K562 (cell line): Measurements from ENCODE around the gene LPIN1. TPM values are rescaled to one million over a fixed set of nuclear protein-coding genes. Genes with fewer than 3 reads are reported as not detected.

Experiments used
- ATAC-seq: fragments of 200-7000 bp; cut with Tn5 transposase; 3 replicates; pipeline ENCODE4 v1.9.1; 2020; ENCODE audit warnings: moderate library complexity
- BruUV-seq: library from RNA; stranded (reverse); fragments of 400-500 nt; replicated peaks from 2 replicates; lab custom pipeline; 2021; lab: Mats Ljungman, UMichigan
- CTCF ChIA-PET: fragments of 300-600 bp; formaldehyde crosslinking; extraction: SDS; loops from one replicate; lab custom pipeline; 2021; ENCODE audit warnings: low intra/inter-chr PET ratio; lab: Yijun Ruan, JAX
- POLR2A ChIA-PET: fragments of 300-600, 350-650 bp; sonication (Branson Sonifier 250); formaldehyde crosslinking; extraction: SDS; loops from one replicate; lab custom pipeline; 2021; ENCODE audit warnings: antibody characterized with exemption, inconsistent platforms; lab: Yijun Ruan, JAX
- DNase-seq, 4 experiments: peaks; one replicate each; pipeline versions ENCODE4 v3.0.0 to v3.0.0-alpha.2; 2011 to 2018; ENCODE audit warnings: low spot score in 3 of 4, mixed read lengths in 3 of 4; ENCODE audit errors: extremely low read depth in 1 of 4
- FAIRE-seq: peaks from 2 replicates; lab custom pipeline; 2011; peaks lifted over from hg19 to GRCh38; lab: Jason Lieb, UNC
- H2AFZ ChIP-seq: 2 replicates; pipeline ENCODE4 v1.6.0; 2011; ENCODE audit warnings: low read depth, low read length, control low read depth, inconsistent platforms
- H3K27ac ChIP-seq: fragments of 200-600 bp; 3 replicates; pipeline ENCODE4 v1.8.0; 2011; ENCODE audit warnings: low read depth, mild to moderate bottlenecking, control low read depth, inconsistent platforms, low read length, moderate library complexity, mixed read lengths; ENCODE audit errors: extremely low read depth
- H3K27me3 ChIP-seq, 2 experiments: fragments of 300-600 bp in 1 of 2; 2 replicates in 1 of 2; 3 replicates in 1 of 2; pipeline versions ENCODE4 v1.6.0 to v1.8.0; 2011; ENCODE audit warnings: inconsistent platforms in 2 of 2, low read length in 2 of 2, mild to moderate bottlenecking in 1 of 2, mixed read lengths in 1 of 2, moderate library complexity in 1 of 2; ENCODE audit not compliant: control insufficient read depth in 2 of 2, insufficient read depth in 2 of 2
- H3K36me3 ChIP-seq: fragments of 300-600 bp; 3 replicates; pipeline ENCODE4 v1.8.0; 2011; ENCODE audit warnings: mild to moderate bottlenecking, low read length, inconsistent platforms; ENCODE audit not compliant: control insufficient read depth, insufficient read depth
- H3K4me1 ChIP-seq, 2 experiments: fragments of 200-600 bp in 1 of 2; replicated peaks in 1 of 2; 2 replicates in 1 of 2; 3 replicates in 1 of 2; pipeline versions ENCODE4 v1.5.1 to v1.8.0; 2011; ENCODE audit warnings: inconsistent platforms in 2 of 2, low read length in 2 of 2, mild to moderate bottlenecking in 1 of 2, mixed read lengths in 1 of 2, moderate library complexity in 1 of 2; ENCODE audit not compliant: control insufficient read depth in 2 of 2, insufficient read depth in 2 of 2
- H3K4me2 ChIP-seq: 2 replicates; pipeline ENCODE4 v1.6.1; 2011; ENCODE audit warnings: low read length, control low read depth, inconsistent platforms, mixed read lengths; ENCODE audit not compliant: insufficient read depth
- H3K4me3 ChIP-seq: fragments of 200-600 bp; sonication (generic), shearing (Covaris generic); 2 replicates; pipeline ENCODE4 v1.5.1; 2016; ENCODE audit warnings: control low read depth, inconsistent platforms
- H3K79me2 ChIP-seq: fragments of 200-600 bp; 3 replicates; pipeline ENCODE4 v1.8.0; 2011; ENCODE audit warnings: low read length, inconsistent platforms; ENCODE audit not compliant: control insufficient read depth, insufficient read depth
- H3K9ac ChIP-seq, 2 experiments: 2 replicates each; pipeline versions ENCODE4 v1.6.0 to v1.6.1; 2011; ENCODE audit warnings: low read depth in 2 of 2, low read length in 2 of 2, control low read depth in 1 of 2, inconsistent platforms in 1 of 2, mild to moderate bottlenecking in 1 of 2, mixed read lengths in 1 of 2; ENCODE audit not compliant: insufficient read depth in 1 of 2
- H3K9me1 ChIP-seq: one replicate; pipeline ENCODE4 v1.6.0; 2011; ENCODE audit warnings: inconsistent platforms, mild to moderate bottlenecking, low read length, moderate library complexity; ENCODE audit not compliant: control insufficient read depth, insufficient read depth
- H3K9me3 ChIP-seq: replicated peaks from 2 replicates; pipeline ENCODE4 v1.5.1; 2011; ENCODE audit warnings: low read depth, low read length, inconsistent platforms; ENCODE audit not compliant: control insufficient read depth, insufficient read depth
- H4K20me1 ChIP-seq: replicated peaks from 2 replicates; pipeline ENCODE4 v1.6.1; 2011; ENCODE audit warnings: low read length, inconsistent platforms, mixed read lengths; ENCODE audit not compliant: control insufficient read depth, insufficient read depth
- ATF3 ChIP-seq, 2 experiments: fragments of 450-650 bp in 1 of 2; sonication (generic) in 1 of 2; formaldehyde crosslinking in 1 of 2; IDR thresholded peaks in 1 of 2; conservative IDR thresholded peaks in 1 of 2; 2 replicates each; pipeline versions ENCODE4 v1.6.1 to v1.8.1; 2016 to 2023; ENCODE audit warnings: mild to moderate bottlenecking in 2 of 2, moderate library complexity in 2 of 2, inconsistent platforms in 1 of 2, missing genetic modification reagents in 1 of 2
- CBFA2T2 ChIP-seq: fragments of 450-650 bp; conservative IDR thresholded peaks from 2 replicates; pipeline ENCODE4 v1.6.1; 2017; ENCODE audit warnings: mild to moderate bottlenecking
- CBX2 ChIP-seq: fragments of 200-600 bp; sonication (generic); IDR thresholded peaks from one replicate; pipeline ENCODE4 v1.6.1; 2012; ENCODE audit warnings: mild to moderate bottlenecking, low read length, inconsistent platforms; ENCODE audit not compliant: insufficient read depth, poor library complexity, severe bottlenecking
- CREBBP ChIP-seq: IDR thresholded peaks from one replicate; pipeline ENCODE4 v1.6.1; 2012; ENCODE audit warnings: low read depth, mild to moderate bottlenecking, control low read depth, inconsistent platforms, low read length
- GMEB1 ChIP-seq: fragments of 250-450 bp; sonication (Bioruptor Pico); IDR thresholded peaks from 2 replicates; pipeline ENCODE4 v1.4.0; 2020; ENCODE audit warnings: mild to moderate bottlenecking
- HDGF ChIP-seq: fragments of 450-650 bp; IDR thresholded peaks from 2 replicates; pipeline ENCODE4 v1.6.1; 2016
- MAFK ChIP-seq: IDR thresholded peaks from 2 replicates; pipeline ENCODE4 v1.6.1; 2011; ENCODE audit warnings: low read length, improper control_type of control experiment
- PHB ChIP-seq: fragments of 250-450 bp; sonication (Bioruptor Pico); IDR thresholded peaks from 2 replicates; pipeline ENCODE4 v1.5.0; 2021
- STAT6 ChIP-seq: sonication (generic); formaldehyde crosslinking; IDR thresholded peaks from 2 replicates; pipeline ENCODE4 v1.8.1; 2023; ENCODE audit warnings: mild to moderate bottlenecking, missing genetic modification reagents
- SUPT5H ChIP-seq: fragments of 450-650 bp; IDR thresholded peaks from 2 replicates; pipeline ENCODE4 v1.6.1; 2016
- TCFL5 ChIP-seq: fragments of 250-450 bp; sonication (Bioruptor Pico); conservative IDR thresholded peaks from 2 replicates; pipeline ENCODE4 v1.6.1; 2021; ENCODE audit warnings: mild to moderate bottlenecking, moderate library complexity, matching md5 sums
- TRIM24 ChIP-seq, 2 experiments: fragments of 450-650 bp; IDR thresholded peaks; 2 replicates each; pipeline ENCODE4 v1.6.1; 2016
- ZFP1 ChIP-seq: fragments of 450-650 bp; formaldehyde crosslinking; IDR thresholded peaks from 2 replicates; pipeline ENCODE4 v1.4.0; 2020; ENCODE audit warnings: mild to moderate bottlenecking, mixed read lengths
- ZNF280A ChIP-seq: fragments of 450-650 bp; IDR thresholded peaks from 2 replicates; pipeline ENCODE4 v1.6.1; 2018; ENCODE audit warnings: mild to moderate bottlenecking, low read depth; ENCODE audit not compliant: partially characterized antibody
- WGBS: fragments of 100-300 bp; shearing (Covaris generic); methylation state at CpG from one replicate; pipeline ENCODE4 v1.1.6; 2016; ENCODE audit warnings: low coverage, mixed read lengths; ENCODE audit not compliant: insufficient coverage; ENCODE audit errors: missing lambda C conversion rate; 5-methylcytosine and 5-hydroxymethylcytosine counted together
- in situ Hi-C: fragments of 300-500 bp; cut with MboI; formaldehyde crosslinking; loops from 4 replicates; pipeline ENCODE4 v1.15.0; 2018; ENCODE audit warnings: inconsistent platforms, mixed read lengths
- intact Hi-C: fragments of 100-400 bp; cut with micrococcal nuclease; formaldehyde crosslinking; loops from 2 replicates; pipeline ENCODE4 v1.14.2; 2022
- polyA plus RNA-seq, 8 experiments: library from polyadenylated mRNA; depleted of rRNA in 4 of 8; stranded (reverse) in 5 of 8; unstranded in 3 of 8; fragments of >200 nt; fragmentation: Nextera tagmentation in 2 of 8; fragmentation: Illumina TruSeq in 1 of 8; extraction: Ambion mirVana in 2 of 8; extraction: Trizol in 1 of 8; gene quantifications; 2 replicates each; pipeline versions ENCODE4 v1.2.1 to v1.2.3, GENCODE V29; 2011 to 2014; ENCODE audit warnings: inconsistent platforms in 1 of 8, missing spikeins in 1 of 8
- total RNA-seq, 7 experiments: library from RNA; depleted of rRNA in 6 of 7; stranded (reverse); fragments of >200 nt in 6 of 7; fragmentation: Illumina TruSeq in 2 of 7; extraction: Trizol in 2 of 7; gene quantifications; 2 replicates each; pipeline versions ENCODE4 v1.2.1 to v1.2.3, GENCODE V29; 2011 to 2021; ENCODE audit warnings: low replicate concordance in 1 of 7

Gene LPIN1
- total and polyA plus RNA-seq, 9 of the 15 experiments (the other 6 are each of a cell fraction or from before 2014, with no cell fraction given): 9.2 to 84.0 (median 27.8) TPM

GRCh38 chr2:11869391-11869991, 123.1 kb downstream of the LPIN1 start (continued):
- TF ChIP-seq STAT6 (no peak), CBFA2T2 (no peak), GMEB1 (CRISPR knock-in tag) (no peak)

GRCh38 chr2:11870064-11870463, 123.6 kb downstream of the LPIN1 start:
- WGBS: 18% methylated on average over 2 of the region's 2 CpGs
- Histone ChIP-seq H3K36me3 (no peaks in the 10 kb centered on the region), H3K4me1 (peaks cover 9 to 60% of the 10 kb centered on the region in 2 experiments), H3K4me3 (no peak overlapping the region), H3K27me3 (no peaks in the 10 kb centered on the region), H3K9me1 (no peaks in the 10 kb centered on the region), H2AFZ (peak overlapping the region; percentile 15), H3K9me3 (no peaks in the 10 kb centered on the region), H3K9ac (no peak overlapping the region), H3K4me2 (no peak overlapping the region), H4K20me1 (no peaks in the 10 kb centered on the region), H3K27ac (no peak overlapping the region), H3K79me2 (no peaks in the 10 kb centered on the region)
- BruUV-seq: no TSS peak
- FAIRE-seq (no peak), ATAC-seq (no peak), DNase-seq (no peak)
- intact Hi-C loops (no loop called here), in situ Hi-C loops (no loop called here)
- ChIA-PET CTCF (no interaction called here), POLR2A (interaction anchor here (1.2 kb wide), 1 partner anchor 111 kb away, joined by 3 read pairs; no protein-coding TSS in a partner anchor)
- TF ChIP-seq HDGF (no peak), CBX2 (no peak), MAFK (no peak), CREBBP (no peak), ZNF280A (no peak), TRIM24 (IDR thresholded peaks at IDR 0.05) (no peak), PHB (CRISPR knock-in tag) (no peak), ATF3 (IDR thresholded peaks at IDR 0.05) (no peak), ATF3 (CRISPR knock-in tag; conservative IDR thresholded peaks at IDR 0.05) (no peak), ZFP1 (CRISPR knock-in tag) (no peak), SUPT5H (no peak), TCFL5 (CRISPR knock-in tag) (no peak)
